K562 (cell line): ENCODE data around the gene THG1L.

ENCODE experiments used
- GTF2A2 ChIP-seq: IDR thresholded peaks from 2 replicates; pipeline ENCODE4 v1.6.1; 2016; ENCODE audit warnings: mild to moderate bottlenecking, missing genetic modification characterization, missing compliant biosample characterization
- NBN ChIP-seq: fragments of 450-650 bp; IDR thresholded peaks from 2 replicates; pipeline ENCODE4 v1.6.1; 2016; ENCODE audit warnings: low read depth, mild to moderate bottlenecking
- TCF15 ChIP-seq: fragments of 250-450 bp; sonication (Bioruptor Pico); IDR thresholded peaks from 2 replicates; pipeline ENCODE4 v1.8.0; 2022; ENCODE audit warnings: moderate library complexity, mild to moderate bottlenecking, inconsistent platforms

GRCh38 chr5:157747766-157748700 lies 16.8 kb downstream of the THG1L start:
- TF ChIP-seq NBN (no peak), GTF2A2 (tag) (0 out of 2 replicates have a peak, but pooled peaks have one; percentile 37), TCF15 (CRISPR knock-in tag) (no peak)
